IPS DF 19.7 (cell line): ENCODE results near the gene RGS17.

ENCODE experiments used
- DNase-seq: peaks from one replicate; pipeline ENCODE4 v3.0.0-alpha.2; 2013; ENCODE audit warnings: low read depth, low spot score

The RGS17 gene

DNA sequence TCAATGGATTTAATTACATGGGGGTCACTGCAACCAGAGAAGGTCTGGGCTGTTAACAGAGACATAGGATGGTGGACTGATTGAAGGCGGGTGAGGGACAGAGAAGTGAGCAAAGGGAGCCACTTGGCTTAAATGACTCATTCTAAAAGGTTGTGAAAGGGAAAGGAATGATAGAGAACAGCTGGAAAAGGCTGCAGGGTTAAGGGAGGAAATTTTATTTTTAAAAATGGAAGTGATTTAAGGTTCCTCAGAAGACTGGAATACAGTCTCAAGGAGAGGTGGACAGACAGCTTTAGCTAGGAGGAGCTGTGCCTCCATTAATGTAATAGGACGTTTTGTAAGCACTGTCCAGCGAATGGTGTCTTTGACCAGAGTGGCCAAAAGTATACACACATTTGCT is 46.7 kb downstream of the RGS17 start:
- DNase-seq = no peak

DNA sequence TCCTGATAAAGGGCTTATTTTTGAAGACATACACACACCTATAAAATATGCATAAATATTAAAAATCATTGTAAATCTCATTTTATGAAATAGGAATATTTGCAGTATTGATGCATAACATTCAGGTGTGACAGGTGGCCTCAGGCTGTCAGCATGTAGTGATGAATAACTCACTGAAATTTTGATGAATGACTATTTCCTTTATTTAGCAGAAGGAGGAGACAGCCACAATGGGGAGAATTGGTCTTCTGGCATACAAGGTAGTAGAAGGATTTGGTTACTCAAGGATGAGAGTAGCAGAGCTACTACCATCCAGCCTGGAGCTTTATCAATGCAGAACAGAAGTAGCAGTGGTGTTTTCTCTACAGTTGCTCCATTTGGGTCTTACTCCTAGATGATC is 47.2 kb downstream of the RGS17 start:
- DNase-seq = no peak

DNA sequence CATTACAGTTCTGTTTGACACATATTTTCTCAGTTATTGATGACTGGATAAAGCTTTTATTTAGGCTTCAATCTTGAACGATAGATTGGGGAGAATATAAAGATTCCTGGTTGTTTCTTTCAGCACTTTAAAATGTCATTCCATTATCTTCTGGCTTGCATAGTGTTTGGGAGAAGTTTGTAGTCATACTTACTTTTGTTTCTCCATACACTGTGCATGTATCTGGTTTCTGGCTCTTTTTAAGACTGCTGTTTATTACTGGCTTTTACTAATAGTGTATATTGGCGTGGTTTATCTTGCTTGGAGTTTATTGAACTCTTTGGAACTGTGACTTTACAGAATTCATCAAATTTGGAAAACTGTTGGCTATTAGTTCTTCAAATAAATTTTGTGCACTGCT is 49.2 kb downstream of the RGS17 start:
- DNase-seq = no peak

DNA sequence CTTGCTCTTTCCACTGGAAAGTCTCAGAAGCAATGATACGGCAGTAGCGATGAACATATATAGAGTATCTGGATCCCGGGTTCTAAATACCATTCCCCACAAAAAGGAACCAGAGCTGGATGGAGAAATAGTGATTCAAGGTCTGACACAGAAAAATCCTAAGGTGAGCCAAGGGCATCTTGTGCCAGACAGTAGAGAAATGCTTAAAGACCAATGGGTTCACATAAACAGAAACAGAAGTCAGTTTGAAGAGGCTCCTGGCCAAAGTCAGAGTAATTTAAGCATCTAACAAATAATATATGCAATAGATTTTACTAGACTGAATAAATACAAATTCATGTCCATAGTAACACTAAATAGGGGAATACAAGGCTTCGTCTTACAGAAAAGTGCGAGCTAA is 54.7 kb downstream of the RGS17 start:
- DNase-seq = no peak

DNA sequence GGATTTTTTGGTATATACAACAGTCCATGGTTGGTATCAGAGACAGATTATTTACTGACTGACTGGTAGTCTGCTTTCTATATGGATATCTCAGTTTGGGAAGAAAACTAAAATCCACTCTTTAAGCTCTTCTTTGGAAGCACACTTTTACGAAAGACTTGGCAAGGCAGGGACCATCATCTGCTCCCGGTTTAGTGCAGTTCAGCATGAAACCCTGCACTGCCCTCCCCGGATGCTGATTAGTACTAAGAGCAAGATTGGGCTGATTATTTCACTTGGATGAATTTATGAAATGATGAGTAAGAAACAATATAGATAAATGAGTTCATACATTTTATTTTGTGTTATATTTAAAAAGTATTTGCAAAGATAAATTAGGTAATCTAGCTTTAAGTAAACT is 56.3 kb downstream of the RGS17 start:
- DNase-seq = no peak

DNA sequence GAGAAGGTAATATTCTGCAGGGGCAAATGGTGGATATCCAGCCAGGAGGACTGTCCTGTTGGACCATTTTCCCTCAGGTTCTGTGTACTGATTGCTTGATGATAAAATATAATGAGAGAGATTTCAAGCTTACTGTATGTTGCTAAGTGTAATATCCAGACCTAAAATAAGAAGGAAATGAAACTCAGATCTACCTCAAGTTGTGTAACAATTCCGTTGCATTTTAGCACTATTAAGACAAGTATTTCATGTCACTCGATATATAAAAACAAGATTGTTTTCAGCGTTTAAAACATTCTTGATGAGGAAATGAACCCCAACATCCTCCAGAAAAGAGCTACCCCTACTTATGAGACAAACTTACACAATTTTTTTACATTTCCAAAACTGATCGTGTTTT is 57.2 kb downstream of the RGS17 start:
- DNase-seq = no peak

DNA sequence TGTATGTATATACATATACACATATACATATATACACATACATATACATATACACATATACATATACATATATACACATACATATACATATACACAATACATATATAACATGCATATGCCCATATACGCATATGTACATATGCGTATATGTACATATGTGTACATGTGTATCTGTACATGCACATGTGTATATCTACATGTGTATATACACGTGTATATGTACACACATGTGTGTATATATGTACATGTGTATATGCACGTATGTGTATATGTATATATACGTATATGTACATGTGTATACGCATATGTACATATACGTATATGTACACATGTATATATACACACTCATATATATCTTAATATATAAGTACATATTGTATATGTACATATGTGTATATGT is 60.3 kb downstream of the RGS17 start:
- DNase-seq = no peak

DNA sequence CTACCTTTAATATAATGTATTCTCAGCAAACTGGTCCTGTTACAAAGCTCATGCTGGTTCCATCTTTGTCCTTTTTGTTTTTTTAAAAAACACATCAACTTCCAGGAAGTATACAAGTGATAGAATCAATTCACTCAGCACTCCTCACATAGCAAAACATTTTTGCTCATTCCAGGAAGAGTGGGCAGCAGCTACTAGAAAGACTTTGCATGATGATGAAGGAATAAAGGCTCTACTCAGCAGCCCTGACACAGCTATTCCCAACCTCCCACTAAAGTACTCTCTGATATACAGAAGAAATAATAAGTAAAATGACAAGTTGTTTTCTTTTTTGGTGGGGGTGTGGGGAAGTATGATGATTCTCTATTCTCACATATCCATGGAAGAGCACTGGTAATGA is 61.2 kb downstream of the RGS17 start:
- no peak for DNase-seq

DNA sequence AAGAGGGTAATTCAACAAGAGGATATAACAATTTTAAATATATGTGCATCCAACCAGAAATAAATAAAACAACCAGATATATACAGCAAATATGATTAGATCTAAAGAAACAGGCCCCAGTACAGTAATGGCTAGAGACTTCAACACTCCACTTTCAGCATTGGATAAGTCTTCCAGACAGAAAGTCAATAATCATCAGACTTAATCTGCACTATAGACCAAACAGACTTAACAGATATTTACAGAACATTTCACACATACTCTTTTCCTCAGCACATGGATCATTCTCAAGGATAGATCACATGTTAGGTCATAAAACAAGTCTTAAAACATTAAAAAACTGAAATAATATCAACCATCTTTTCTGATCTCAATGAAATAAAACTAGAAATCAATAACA is 65.9 kb downstream of the RGS17 start:
- DNase-seq = no peak

DNA sequence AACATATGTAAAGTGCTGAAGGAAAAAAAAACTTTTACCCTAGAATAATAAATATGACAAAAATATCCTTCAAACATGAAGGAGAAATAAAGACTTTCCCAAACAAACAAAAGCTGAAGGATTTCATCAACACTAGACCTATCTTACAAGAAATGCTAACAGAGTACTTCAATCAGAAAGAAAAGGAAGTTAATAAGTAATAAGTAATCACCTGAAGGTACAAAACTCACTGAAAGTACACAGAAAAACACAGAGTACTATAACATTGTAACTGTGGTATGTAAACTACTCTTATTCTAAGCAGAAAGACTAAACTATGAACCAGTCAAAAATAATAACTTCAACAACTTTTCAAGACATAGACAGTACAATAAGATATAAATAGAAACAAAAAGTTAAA is 67.1 kb downstream of the RGS17 start:
- no peak for DNase-seq

DNA sequence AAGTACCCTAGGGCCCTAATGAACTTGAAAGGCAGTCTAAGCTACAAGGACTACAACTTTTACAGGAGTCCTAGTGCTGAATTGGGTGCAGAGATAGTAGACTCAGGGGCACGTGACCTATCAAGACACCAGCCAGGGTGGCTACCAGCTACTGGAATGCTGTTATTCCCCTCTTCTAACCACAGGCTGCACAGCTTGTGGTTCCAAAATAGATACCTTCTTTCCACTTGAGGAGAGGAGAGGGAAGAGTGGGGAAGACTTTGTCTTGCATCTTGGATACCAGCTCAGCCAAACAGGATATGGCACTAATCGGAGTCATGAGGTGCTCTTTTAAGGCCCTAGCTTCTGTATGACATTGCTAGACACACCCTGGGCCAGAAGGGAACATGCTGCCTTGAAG is 68.6 kb downstream of the RGS17 start:
- DNase-seq = no peak

DNA sequence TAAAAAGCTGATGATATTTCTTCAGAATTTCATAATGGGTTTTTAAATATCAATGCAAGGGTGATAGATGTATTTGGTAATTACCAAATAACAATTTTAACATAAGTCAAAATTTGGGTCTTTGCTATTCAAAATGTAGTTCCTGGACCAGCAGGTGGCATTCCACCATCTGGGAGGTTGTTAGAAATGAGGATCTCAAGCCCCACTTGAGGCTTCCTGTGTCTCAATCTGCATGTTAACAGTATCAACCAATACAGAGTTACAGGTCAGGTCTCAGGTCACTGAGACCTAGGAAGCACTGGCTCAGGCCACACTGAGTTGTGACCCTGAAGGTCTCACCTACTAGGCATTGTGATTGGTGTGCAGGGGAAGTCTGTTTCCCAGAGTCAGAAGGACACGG is 71.3 kb downstream of the RGS17 start:
- DNase-seq = peak; percentile 38

DNA sequence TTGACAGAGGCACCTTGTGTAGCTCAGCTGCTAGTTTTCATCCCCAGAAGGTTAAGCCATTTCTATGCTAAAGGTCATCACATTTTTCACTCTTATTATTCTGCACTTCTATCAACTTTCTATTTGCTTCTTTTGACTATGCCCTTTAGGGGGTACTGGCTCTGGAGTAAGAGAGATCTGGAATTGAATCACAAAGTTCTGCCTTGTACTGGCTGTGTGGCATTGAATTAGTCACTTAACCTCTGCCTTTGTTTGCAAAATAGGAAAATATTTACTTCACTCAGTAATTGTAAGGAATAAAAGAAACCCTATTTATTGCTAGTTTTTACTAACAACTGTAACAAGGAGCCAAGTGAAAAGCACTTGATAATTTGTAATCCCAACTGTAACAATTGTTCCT is 71.8 kb downstream of the RGS17 start:
- DNase-seq = no peak

DNA sequence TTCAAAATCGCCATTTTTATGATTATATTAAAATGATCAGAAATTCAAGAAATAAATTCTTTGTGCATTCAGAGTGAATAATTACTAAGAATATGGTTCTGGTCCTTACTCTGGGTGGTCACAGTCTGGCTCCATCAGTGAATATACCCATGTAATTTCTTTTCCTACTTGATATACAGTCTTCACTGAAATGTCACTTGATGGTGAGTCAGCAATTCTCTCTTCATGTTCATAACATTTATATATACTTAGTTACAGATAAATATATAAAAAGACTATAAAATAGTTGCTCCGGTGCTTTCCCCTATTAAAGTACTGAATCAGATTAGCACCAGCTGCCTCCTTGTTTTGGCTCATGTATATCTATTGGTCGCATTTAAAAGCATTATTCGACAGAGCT is 72.2 kb downstream of the RGS17 start:
- no peak for DNase-seq

DNA sequence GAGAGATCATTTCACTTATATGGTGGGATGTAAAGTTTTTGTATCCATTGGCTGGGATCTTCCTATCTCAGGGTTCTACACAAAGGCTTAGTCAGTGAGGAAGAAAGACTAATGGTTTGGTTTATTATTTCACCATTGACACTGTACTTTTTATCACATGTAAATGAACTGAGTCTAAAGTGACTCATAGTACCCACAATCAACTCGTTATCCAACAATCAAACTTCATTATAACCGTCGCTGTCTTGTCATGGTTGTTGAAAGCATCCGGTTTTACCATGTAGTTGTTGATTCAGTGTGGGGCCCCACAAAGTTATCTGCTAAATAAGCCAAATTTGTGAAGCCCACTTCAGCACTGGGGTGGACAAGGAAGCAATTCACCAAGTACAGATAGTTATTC is 72.8 kb downstream of the RGS17 start:
- no peak for DNase-seq

DNA sequence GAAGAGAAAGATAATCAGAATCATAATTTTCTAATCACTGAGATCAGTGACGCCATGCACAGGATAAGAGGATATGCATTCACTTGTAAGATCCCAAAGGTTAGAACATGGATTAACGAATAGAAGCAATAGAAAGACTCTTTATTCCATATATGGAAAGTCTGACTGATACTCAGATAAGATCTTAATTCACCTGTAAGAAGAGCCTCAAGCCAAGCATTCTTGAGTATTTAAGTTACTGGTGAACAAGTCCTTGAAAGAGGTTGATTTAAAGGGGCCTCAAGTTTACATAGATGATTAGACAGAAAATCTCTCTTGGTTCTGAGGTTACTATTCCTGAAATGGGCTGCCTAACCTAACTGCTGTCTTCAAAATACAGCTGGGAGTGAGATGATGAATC is 74.8 kb downstream of the RGS17 start:
- DNase-seq = no peak

DNA sequence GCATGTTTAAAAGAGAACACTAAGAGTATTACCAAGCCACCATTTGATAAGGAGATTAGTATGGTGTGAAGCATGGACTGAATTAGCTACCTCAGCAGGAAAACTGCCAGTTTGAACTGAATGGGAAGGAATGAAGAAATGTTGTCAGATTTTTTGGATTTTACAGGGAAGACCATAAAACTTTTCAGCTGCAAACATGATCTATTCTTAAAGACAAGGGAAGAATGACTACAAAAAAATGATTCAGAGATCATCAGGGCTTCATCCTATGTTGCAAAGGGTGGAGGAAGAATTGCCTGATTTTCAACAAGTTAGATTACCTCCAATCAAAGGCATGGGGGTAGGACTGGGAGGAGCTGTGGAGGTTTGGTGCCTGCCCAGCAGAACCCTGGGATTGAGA is 79.3 kb downstream of the RGS17 start:
- no peak for DNase-seq

DNA sequence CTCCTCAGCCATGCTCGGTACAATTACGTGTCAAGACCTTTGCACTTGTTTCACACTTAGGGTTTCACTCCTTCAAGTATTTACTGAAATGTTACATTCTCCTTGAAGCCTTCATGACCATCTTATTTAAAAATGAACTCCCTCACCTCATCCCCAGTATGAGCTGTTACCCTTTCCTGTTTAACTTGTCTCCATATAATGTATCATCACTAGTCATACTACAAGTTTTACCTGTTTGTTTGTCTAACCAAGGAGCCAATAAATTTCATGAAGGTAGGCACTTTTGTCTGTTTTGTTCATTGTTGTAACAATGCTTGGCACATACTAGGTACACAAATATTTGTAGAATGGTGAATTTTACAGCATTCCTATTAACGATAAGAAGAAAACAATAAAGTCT is 82.5 kb downstream of the RGS17 start:
- DNase-seq = no peak

DNA sequence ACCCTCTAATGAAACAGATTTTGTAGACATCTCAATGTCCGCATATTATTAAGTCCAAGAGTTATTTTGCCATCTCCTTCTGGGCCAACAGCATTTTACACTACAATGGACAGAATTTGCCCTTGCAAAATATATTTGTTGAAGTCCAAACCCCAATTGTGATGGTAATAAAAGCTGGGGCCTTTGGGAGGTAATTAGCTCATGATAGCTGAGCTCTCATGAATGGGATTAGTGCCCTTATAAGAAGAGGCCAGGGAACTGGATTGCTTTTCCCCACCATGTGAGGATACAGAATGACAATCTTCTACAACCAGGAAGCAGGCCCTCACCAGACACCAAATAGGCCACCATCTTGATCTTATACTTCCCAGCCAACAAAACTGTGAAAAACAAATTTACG is 83.7 kb downstream of the RGS17 start:
- DNase-seq = no peak

DNA sequence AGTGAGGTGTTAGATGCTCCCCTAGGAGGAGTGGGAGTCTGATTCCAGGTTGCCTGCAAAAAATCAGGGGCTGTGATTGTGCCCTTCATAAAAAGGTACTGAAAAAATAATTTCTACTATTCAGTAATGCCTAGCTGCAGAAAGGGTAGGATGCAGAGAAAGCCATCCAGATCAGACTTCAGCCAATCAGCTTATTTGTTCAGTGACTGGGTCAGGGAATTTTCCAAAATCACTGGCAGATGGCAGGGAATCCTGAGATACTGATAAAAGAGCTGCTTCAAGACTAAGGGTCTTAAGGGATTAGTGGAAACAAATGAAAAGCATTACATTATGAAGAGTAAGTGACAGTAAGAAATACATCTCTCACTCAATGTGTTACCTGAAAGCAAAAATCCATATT is 85.8 kb downstream of the RGS17 start:
- no peak for DNase-seq

DNA sequence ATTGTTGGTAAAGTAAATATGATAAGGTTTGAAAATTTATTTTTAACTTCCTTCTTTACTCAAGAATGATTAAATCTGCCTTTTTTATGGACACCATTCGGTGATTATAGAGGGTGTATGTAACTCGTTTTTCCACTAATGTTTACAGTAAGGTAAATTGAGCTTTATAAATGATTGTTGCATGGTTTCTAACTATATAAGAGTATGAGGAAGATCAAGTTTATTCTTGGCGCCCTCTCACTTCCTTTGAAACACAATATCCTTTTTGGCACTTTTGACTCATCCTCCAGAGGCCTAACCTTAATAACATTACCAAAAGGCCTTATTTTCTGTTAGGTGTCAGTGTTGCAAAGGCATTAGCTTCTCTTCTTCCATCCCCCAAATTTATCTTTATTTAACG is 86.8 kb downstream of the RGS17 start:
- DNase-seq = no peak

DNA sequence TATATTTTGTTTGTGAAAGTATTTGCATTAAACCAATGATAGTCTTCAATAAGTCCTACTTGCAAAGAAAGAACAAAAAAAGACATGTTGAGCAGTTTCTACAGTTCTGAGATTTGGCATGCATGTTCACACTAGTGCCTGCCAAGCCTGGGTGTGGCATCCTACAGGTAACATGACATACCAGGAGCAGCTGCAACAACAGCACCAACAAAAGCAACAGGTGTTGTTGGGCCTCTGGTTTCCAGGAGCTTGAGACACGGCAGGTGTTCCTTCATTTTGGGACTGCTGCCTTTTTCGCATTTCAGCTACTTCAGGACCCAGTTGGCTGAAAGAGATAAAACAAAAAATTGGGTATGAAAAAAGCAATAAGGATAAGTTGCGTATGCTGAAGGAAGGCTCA is 87.4 kb downstream of the RGS17 start:
- DNase-seq = no peak

DNA sequence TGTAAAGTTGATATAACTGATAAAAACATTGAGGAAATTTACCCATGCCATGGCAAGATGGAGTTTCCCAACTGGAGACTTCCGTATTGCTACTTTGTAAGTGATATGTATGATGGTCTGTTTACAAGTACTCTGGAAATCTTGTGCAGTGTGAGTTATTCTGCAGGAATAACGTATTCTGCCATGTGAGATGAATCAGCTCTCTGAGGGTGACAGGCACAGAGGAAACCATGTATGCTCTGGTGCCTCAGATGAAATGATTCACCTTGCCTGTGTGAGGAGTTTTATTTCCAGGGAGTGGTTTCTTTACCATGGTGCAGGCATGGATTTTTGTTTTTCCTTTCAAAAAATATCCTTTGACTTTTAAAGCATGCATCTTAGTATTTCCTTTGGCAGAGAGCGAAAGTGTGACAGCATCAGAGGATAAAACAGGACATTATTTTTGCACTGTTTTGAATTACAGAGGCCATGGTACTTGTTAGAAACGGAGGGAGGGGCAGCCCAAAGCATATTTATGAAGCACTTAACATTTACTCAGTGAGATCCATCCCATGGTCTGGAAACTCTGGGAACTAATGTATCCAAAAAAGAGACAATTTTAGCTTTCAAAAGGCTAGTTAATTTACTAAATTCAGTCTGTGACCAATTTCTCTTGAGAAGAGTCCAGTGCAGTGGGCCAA is 92.6 kb downstream of the RGS17 start:
- DNase-seq = no peak

DNA sequence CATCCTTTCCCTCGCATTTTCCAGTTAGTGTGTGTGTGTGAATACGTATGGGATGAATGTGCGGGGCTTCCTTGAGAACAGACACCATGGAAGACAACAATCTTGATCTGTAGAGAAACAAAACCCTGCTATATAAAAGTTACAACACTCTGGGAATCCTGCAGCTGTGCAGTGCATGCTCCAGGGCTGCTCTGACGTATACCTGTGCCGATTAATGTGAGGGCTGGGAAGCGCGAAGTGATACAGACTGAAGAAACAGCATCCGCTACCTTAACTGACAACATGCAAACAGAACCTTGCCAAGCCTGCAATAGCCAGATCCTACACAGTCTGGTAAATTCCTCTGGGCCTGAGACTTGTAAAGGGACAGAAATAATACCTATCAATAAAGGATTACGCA is 96.9 kb downstream of the RGS17 start:
- DNase-seq = no peak
